Stomach (tissue), 9 donors: Measurements from ENCODE around the gene NECTIN1. TPM values are rescaled to one million over a fixed set of nuclear protein-coding genes. Genes with fewer than 3 reads are reported as not detected.

Source experiments
- DNase-seq, 2 donors: peaks; one replicate each; pipeline versions ENCODE4 v3.0.0 to v3.0.0-alpha.2; 2013 to 2019
- H3K27ac ChIP-seq, 5 donors: fragments of 200-600 bp in 4 of 5; sonication (generic) in 4 of 5; one replicate each; pipeline ENCODE4 v1.5.1; 2013 to 2019; ENCODE audit warnings: mild to moderate bottlenecking in 1 of 5, moderate library complexity in 1 of 5
- H3K27me3 ChIP-seq, 3 donors: fragments of 200-600 bp; sonication (generic); one replicate each; pipeline ENCODE4 v1.5.1; 2017 to 2019; ENCODE audit warnings: mixed run types in 1 of 3
- H3K36me3 ChIP-seq, 4 donors: fragments of 200-600 bp; sonication (generic); 1 replicate in 3 of 4; 2 replicates in 1 of 4; pipeline ENCODE4 v1.5.1; 2016 to 2019
- H3K4me1 ChIP-seq, 4 donors: fragments of 200-600 bp; sonication (generic); one replicate each; pipeline ENCODE4 v1.5.1; 2016 to 2019
- H3K4me3 ChIP-seq, 4 donors: fragments of 200-600 bp; sonication (generic) in 3 of 4; one replicate each; pipeline ENCODE4 v1.5.1; 2016 to 2019; ENCODE audit warnings: mild to moderate bottlenecking in 1 of 4
- H3K9me3 ChIP-seq, 4 donors: fragments of 200-600 bp; sonication (generic); one replicate each; pipeline ENCODE4 v1.5.1; 2016 to 2019
- EP300 ChIP-seq: sonication (generic); formaldehyde crosslinking; IDR thresholded peaks from one replicate; pipeline ENCODE4 v1.6.1; 2017; ENCODE audit warnings: antibody characterized with exemption
- POLR2A ChIP-seq, 4 donors: fragments of 450-650 bp; IDR thresholded peaks; one replicate each; pipeline ENCODE4 v1.6.1; 2016; ENCODE audit warnings: antibody characterized with exemption in 4 of 4, control low read depth in 2 of 4, mild to moderate bottlenecking in 1 of 4, moderate library complexity in 1 of 4
- POLR2AphosphoS5 ChIP-seq, 3 donors: sonication (generic); formaldehyde crosslinking; IDR thresholded peaks; one replicate each; pipeline ENCODE4 v1.6.1; 2016; ENCODE audit warnings: antibody characterized with exemption in 3 of 3
- WGBS, 5 donors: extraction: QIAGEN DNeasy Blood & Tissue Kit in 3 of 5; methylation state at CpG; one replicate each; pipeline versions ENCODE4 v1.1.5 to v1.1.7; 2013 to 2018; 5-methylcytosine and 5-hydroxymethylcytosine counted together
- intact Hi-C: fragments of 100-400 bp; cut with DNase I; formaldehyde crosslinking; loops from one replicate; pipeline ENCODE4 v1.15.1; 2023; ENCODE audit warnings: low total_unique reads
- polyA plus RNA-seq, 3 donors: library from polyadenylated mRNA; stranded (reverse); fragments of 200-250 nt; gene quantifications; one replicate each; pipeline ENCODE4 v1.2.3, GENCODE V29; 2013
- total RNA-seq, 5 donors: library from RNA; depleted of rRNA; stranded (reverse); fragments of >200 nt; gene quantifications; one replicate each; pipeline versions ENCODE4 v1.1.0 to v1.2.3, GENCODE V29; 2014 to 2016
- TF ChIP-seq, protein P1 (sequence below), 7 experiments: fragments of 450-650 bp in 4 of 7; fragments of 200-600 bp in 3 of 7; sonication (generic) in 3 of 7; IDR thresholded peaks; one replicate each; pipeline ENCODE4 v1.5.1; 2016 to 2019; ENCODE audit warnings: antibody characterized with exemption in 7 of 7, control low read depth in 2 of 7, mild to moderate bottlenecking in 1 of 7
- donor health status: healthy with polysubstance abuse.
- donor health status: Bipolar disorder and iron deficiency.
- donor health status: healthy.

NECTIN1 gene
- total and polyA plus RNA-seq, 8 donors: 1.2 to 92.1 (median 6.0) TPM

DNA sequence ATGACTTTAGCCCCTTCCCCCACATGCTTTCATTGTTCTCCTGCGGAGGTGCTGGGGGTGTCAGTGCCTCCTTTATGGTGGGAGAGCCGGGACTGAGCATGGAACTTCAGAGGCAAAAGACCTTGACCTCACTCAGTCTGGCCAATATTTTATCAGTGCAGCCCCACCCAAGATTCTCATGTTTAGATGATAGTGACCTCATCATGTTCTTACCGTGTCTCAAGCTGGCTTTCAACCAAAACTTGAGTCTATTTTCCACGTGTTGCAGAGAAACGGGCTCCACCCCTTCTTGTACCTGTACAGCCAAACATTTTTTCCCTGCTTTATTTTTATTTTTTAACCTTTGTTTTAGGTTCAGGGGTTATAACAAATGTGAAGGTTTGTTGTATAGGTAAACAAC lies 47.7 kb upstream of the NECTIN1 start:
- no peak for DNase-seq
- TF ChIP-seq, protein P1, sequence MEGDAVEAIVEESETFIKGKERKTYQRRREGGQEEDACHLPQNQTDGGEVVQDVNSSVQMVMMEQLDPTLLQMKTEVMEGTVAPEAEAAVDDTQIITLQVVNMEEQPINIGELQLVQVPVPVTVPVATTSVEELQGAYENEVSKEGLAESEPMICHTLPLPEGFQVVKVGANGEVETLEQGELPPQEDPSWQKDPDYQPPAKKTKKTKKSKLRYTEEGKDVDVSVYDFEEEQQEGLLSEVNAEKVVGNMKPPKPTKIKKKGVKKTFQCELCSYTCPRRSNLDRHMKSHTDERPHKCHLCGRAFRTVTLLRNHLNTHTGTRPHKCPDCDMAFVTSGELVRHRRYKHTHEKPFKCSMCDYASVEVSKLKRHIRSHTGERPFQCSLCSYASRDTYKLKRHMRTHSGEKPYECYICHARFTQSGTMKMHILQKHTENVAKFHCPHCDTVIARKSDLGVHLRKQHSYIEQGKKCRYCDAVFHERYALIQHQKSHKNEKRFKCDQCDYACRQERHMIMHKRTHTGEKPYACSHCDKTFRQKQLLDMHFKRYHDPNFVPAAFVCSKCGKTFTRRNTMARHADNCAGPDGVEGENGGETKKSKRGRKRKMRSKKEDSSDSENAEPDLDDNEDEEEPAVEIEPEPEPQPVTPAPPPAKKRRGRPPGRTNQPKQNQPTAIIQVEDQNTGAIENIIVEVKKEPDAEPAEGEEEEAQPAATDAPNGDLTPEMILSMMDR (IDR thresholded peaks at IDR 0.05): no peak
- TF ChIP-seq POLR2A (IDR thresholded peaks at IDR 0.05) (no peak), POLR2AphosphoS5 (IDR thresholded peaks at IDR 0.05) (no peak), EP300 (no peak)
- H3K27me3 ChIP-seq: peaks cover 0 to 39% (median 0%) of the 10 kb centered on the region in 3 donors
- no peaks in the 10 kb centered on the region for H3K36me3 ChIP-seq
- H3K9me3 ChIP-seq: no peaks in the 10 kb centered on the region
- H3K4me1 ChIP-seq: no peaks in the 10 kb centered on the region
- H3K27ac ChIP-seq: no peak overlapping the region
- H3K4me3 ChIP-seq: no peak overlapping the region
- 44 to 59% (median 47%) methylated on average over 5 of the region's 5 CpGs for WGBS, 5 donors
- intact Hi-C loops: no loop called here

DNA sequence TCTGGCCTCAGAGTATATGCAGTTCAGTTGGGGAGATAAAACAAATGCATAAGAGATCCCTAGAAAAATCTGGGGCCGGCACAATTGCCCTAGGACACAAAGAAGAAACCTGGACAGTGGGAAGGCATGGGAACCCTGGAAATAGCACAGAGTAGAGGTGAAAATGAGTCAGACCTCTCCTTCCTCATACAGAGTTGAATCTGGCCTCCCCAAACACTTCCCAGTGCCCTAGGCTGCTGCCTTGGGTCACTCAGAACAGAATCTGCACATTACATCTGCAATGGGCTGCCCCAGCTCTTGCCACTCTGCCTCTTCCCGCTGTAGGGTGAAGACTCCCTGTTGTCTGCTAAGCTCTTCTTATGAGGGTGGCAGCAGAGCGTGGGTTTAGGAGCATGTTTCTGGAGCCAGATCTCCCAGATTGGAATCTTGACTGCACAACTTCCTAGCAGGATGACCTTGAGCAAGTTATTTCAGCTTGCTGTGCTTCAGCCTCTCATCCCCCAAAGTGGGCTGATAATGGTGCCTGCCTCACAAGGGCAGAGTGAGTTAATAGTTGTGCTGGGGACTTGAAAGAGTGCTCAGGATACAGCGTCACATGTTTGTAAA lies 47.1 kb upstream of the NECTIN1 start:
- H3K27ac ChIP-seq: no peak overlapping the region
- DNase-seq: no peak
- peaks cover 0 to 37% (median 0%) of the 10 kb centered on the region in 3 donors for H3K27me3 ChIP-seq
- WGBS, 5 donors: 46 to 71% (median 60%) methylated on average over 4 of the region's 4 CpGs
- H3K36me3 ChIP-seq: no peaks in the 10 kb centered on the region
- intact Hi-C loops: no loop called here
- no peak overlapping the region for H3K4me3 ChIP-seq
- TF ChIP-seq POLR2A (IDR thresholded peaks at IDR 0.05): no peak
- no peak for TF ChIP-seq POLR2AphosphoS5 (IDR thresholded peaks at IDR 0.05)
- TF ChIP-seq EP300: no peak
- TF ChIP-seq, protein P1 (IDR thresholded peaks at IDR 0.05): no peak
- H3K4me1 ChIP-seq: no peaks in the 10 kb centered on the region
- no peaks in the 10 kb centered on the region for H3K9me3 ChIP-seq

DNA sequence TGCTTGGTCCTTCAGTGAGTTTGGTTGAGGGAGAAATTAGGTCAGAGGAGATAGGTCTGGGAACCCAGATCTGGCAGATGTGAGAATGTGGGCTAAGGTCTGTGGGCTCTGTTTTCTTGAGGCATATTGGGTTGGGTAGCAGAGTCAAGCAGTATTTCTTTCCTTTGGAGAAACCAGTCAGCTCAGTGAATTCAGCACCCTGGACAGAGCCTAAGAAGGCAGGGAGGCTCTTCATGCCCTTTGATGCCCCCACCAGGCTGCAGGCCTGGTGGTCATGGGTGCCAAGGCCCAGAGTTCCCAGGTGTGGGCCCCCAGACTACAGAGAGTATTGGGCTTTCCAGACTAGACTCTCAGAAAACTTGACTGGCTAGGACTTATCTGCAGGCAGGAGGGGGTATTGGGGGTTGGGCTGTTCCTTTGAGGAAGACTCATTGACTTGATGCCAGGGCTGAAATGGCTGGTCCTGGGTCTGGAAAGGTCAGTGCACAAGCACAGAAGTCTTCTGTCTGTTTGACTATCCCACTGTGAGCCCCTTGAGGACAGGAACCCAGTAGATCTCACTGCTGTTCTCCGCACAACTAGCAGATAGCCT lies 45.3 kb upstream of the NECTIN1 start:
- DNase-seq: peak in 1 of 2 donors; percentile 75
- Histone ChIP-seq H3K36me3 (no peaks in the 10 kb centered on the region), H3K4me1 (no peaks in the 10 kb centered on the region), H3K9me3 (no peaks in the 10 kb centered on the region), H3K4me3 (no peak overlapping the region), H3K27me3 (peaks cover 0 to 47% (median 0%) of the 10 kb centered on the region in 3 donors), H3K27ac (no peak overlapping the region)
- WGBS, 5 donors: 94 to 100% (median 100%) methylated on average over 1 of the region's 1 CpG
- TF ChIP-seq EP300: no peak
- TF ChIP-seq, protein P1 (IDR thresholded peaks at IDR 0.05): no peak
- no peak for TF ChIP-seq POLR2A (IDR thresholded peaks at IDR 0.05)
- no peak for TF ChIP-seq POLR2AphosphoS5 (IDR thresholded peaks at IDR 0.05)
- intact Hi-C loops: no loop called here

- no peak overlapping the region for H3K4me3 ChIP-seq
- no peak for DNase-seq
- H3K27me3 ChIP-seq: peaks cover 0 to 43% (median 0%) of the 10 kb centered on the region in 3 donors
- H3K9me3 ChIP-seq: peaks cover 0 to 7% (median under 1%) of the 10 kb centered on the region in 4 donors
- no peak overlapping the region for H3K27ac ChIP-seq
- TF ChIP-seq POLR2AphosphoS5 (IDR thresholded peaks at IDR 0.05) (no peak), EP300 (no peak), POLR2A (IDR thresholded peaks at IDR 0.05) (no peak)
- TF ChIP-seq, protein P1 (IDR thresholded peaks at IDR 0.05): no peak
- no peaks in the 10 kb centered on the region for H3K36me3 ChIP-seq
- intact Hi-C loops: no loop called here
- H3K4me1 ChIP-seq: no peaks in the 10 kb centered on the region
- WGBS, 5 donors: 56 to 67% (median 65%) methylated on average over 8 of the region's 8 CpGs
Measured at GRCh38 chr11:119772641-119773415, 43.8 kb upstream of the NECTIN1 start.
